GM23338 (cell line): ENCODE results near the gene ZNF653. TPM values are rescaled to one million over a fixed set of nuclear protein-coding genes. Genes with fewer than 3 reads are reported as not detected.

Experiments used
- ATAC-seq: fragments of 200-7000 bp; cut with Tn5 transposase; 3 replicates; pipeline ENCODE4 v1.9.1; 2020
- DNase-seq: peaks from one replicate; pipeline ENCODE4 v3.0.0-alpha.2; 2015; ENCODE audit warnings: low spot score
- H2AFZ ChIP-seq: fragments of 200-600 bp; sonication (generic); 2 replicates; pipeline ENCODE4 v1.8.0; 2016; ENCODE audit warnings: antibody characterized with exemption, mild to moderate bottlenecking, moderate library complexity
- H3F3A ChIP-seq: fragments of 200-600 bp; sonication (generic); replicated peaks from 2 replicates; pipeline ENCODE4 v1.8.0; 2017; ENCODE audit warnings: antibody characterized with exemption, mixed run types, low read depth
- H3K27ac ChIP-seq: fragments of 200-600 bp; sonication (generic); 2 replicates; pipeline ENCODE4 v1.6.1; 2016; ENCODE audit warnings: low read depth
- H3K27me3 ChIP-seq: fragments of 200-600 bp; sonication (generic); 2 replicates; pipeline ENCODE4 v1.8.0; 2016; ENCODE audit warnings: mild to moderate bottlenecking, mixed run types, moderate library complexity; ENCODE audit not compliant: insufficient read depth
- H3K36me3 ChIP-seq: fragments of 200-600 bp; sonication (generic); 2 replicates; pipeline ENCODE4 v1.8.0; 2016; ENCODE audit warnings: mild to moderate bottlenecking; ENCODE audit not compliant: insufficient read depth
- H3K4me1 ChIP-seq: fragments of 200-600 bp; sonication (generic); 2 replicates; pipeline ENCODE4 v1.8.0; 2016; ENCODE audit warnings: mild to moderate bottlenecking, moderate library complexity; ENCODE audit not compliant: insufficient read depth
- H3K4me2 ChIP-seq: fragments of 200-600 bp; sonication (generic); 2 replicates; pipeline ENCODE4 v1.7.1; 2017; ENCODE audit warnings: mixed run types
- H3K4me3 ChIP-seq: fragments of 200-600 bp; sonication (generic); 2 replicates; pipeline ENCODE4 v1.6.1; 2016; ENCODE audit warnings: mixed run types
- H3K79me2 ChIP-seq: fragments of 200-600 bp; sonication (generic); replicated peaks from 2 replicates; pipeline ENCODE4 v1.8.0; 2017; ENCODE audit warnings: mild to moderate bottlenecking; ENCODE audit not compliant: insufficient read depth
- H3K9me2 ChIP-seq: fragments of 200-600 bp; sonication (generic); 2 replicates; pipeline ENCODE4 v1.8.0; 2017; ENCODE audit not compliant: insufficient read depth
- H4K20me1 ChIP-seq: fragments of 200-600 bp; sonication (generic); replicated peaks from 2 replicates; pipeline ENCODE4 v1.8.0; 2017; ENCODE audit warnings: mild to moderate bottlenecking; ENCODE audit not compliant: insufficient read depth
- H3K27ac Mint-ChIP-seq: 2 replicates; pipeline ENCODE4 v1.8.0; 2020; ENCODE audit warnings: inconsistent platforms, mild to moderate bottlenecking, moderate library complexity, mixed read lengths
- H3K27me3 Mint-ChIP-seq: 3 replicates; pipeline ENCODE4 v1.8.0; 2022; ENCODE audit warnings: low read depth, mild to moderate bottlenecking, moderate library complexity, mixed read lengths, inconsistent platforms; ENCODE audit not compliant: insufficient read depth, poor library complexity
- H3K36me3 Mint-ChIP-seq: 3 replicates; pipeline ENCODE4 v1.8.0; 2021; ENCODE audit warnings: low read depth, mild to moderate bottlenecking, inconsistent platforms, moderate library complexity, mixed read lengths
- H3K4me1 Mint-ChIP-seq: 3 replicates; pipeline ENCODE4 v1.8.0; 2020; ENCODE audit warnings: mild to moderate bottlenecking, inconsistent platforms, mixed read lengths
- H3K4me3 Mint-ChIP-seq: 3 replicates; pipeline ENCODE4 v1.8.0; 2021; ENCODE audit warnings: moderate library complexity, mild to moderate bottlenecking, inconsistent platforms, mixed read lengths
- H3K9me3 Mint-ChIP-seq: 3 replicates; pipeline ENCODE4 v1.8.0; 2020; ENCODE audit warnings: moderate library complexity, mild to moderate bottlenecking, inconsistent platforms, mixed read lengths
- CREB1 ChIP-seq: fragments of 250-450 bp; sonication (Bioruptor Pico); IDR thresholded peaks from 2 replicates; pipeline ENCODE4 v1.5.0; 2020; ENCODE audit warnings: low read depth, mild to moderate bottlenecking, moderate library complexity
- EZH2 ChIP-seq: fragments of 200-600 bp; sonication (generic); IDR thresholded peaks from one replicate; pipeline ENCODE4 v1.8.0; 2017; ENCODE audit warnings: antibody characterized with exemption, mild to moderate bottlenecking, low read depth; ENCODE audit not compliant: unreplicated experiment
- EZH2phosphoT487 ChIP-seq: fragments of 200-600 bp; sonication (generic); IDR thresholded peaks from one replicate; pipeline ENCODE4 v1.8.1; 2018; ENCODE audit warnings: antibody characterized with exemption; ENCODE audit not compliant: unreplicated experiment
- JUNB ChIP-seq: IDR thresholded peaks from one replicate; pipeline ENCODE4 v1.6.1; 2016; ENCODE audit warnings: antibody characterized with exemption; ENCODE audit not compliant: unreplicated experiment
- NANOG ChIP-seq: IDR thresholded peaks from 2 replicates; pipeline ENCODE4 v1.6.1; 2016; ENCODE audit warnings: antibody characterized with exemption, borderline replicate concordance
- ZNF331 ChIP-seq: fragments of 250-450 bp; sonication (Bioruptor Pico); IDR thresholded peaks from 2 replicates; pipeline ENCODE4 v1.5.0; 2020; ENCODE audit warnings: low read depth, mild to moderate bottlenecking, moderate library complexity
- polyA plus RNA-seq: library from polyadenylated mRNA; unstranded; fragments of >200 nt; fragmentation: Nextera tagmentation; extraction: Ambion mirVana; gene quantifications from 2 replicates; pipeline ENCODE4 v1.2.1, GENCODE V29; 2016
- total RNA-seq: library from RNA; depleted of rRNA; stranded (reverse); fragments of >200 nt; shearing (Covaris generic); gene quantifications from 2 replicates; pipeline ENCODE4 v1.2.3, GENCODE V29; 2014
- TF ChIP-seq, protein P1 (sequence below), 2 experiments: fragments of 200-600 bp in 1 of 2; sonication (generic) in 1 of 2; conservative IDR thresholded peaks; 2 replicates each; pipeline versions ENCODE4 v1.5.1 to v1.6.1; 2016 to 2017; ENCODE audit warnings: antibody characterized with exemption in 2 of 2, low read depth in 2 of 2, mild to moderate bottlenecking in 2 of 2, moderate library complexity in 1 of 2
- TF ChIP-seq, protein P2 (sequence below): IDR thresholded peaks from 2 replicates; pipeline ENCODE4 v1.6.1; 2016; ENCODE audit warnings: antibody characterized with exemption
- TF ChIP-seq, protein P3 (sequence below): IDR thresholded peaks from one replicate; pipeline ENCODE4 v1.6.1; 2018; ENCODE audit warnings: antibody characterized with exemption; ENCODE audit not compliant: unreplicated experiment

The ZNF653 gene
- total and polyA plus RNA-seq, 2 experiments from 2014 or later: 2.5 to 5.3 TPM

DNA sequence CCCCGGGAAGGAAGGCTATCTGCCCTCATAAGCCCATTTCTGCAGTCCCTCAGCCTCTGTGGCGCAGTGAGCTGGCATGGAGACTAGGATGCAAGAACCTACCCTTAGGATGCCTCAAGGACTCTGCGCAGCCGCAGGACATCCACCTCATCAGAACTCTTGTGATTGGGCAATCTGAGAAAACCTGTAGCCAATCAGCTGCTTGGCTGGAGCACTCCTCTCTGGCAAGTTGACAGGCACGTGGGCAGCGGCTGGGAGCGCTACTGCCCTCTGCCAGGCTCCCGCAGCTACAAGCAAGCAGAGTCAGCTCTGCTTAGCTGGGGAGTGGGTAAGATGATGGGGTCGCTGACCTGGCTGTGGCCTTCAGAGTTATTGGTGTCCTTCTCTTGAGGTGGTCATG, 24.8 kb upstream of the ZNF653 start:
- Mint-ChIP-seq H3K9me3 (no peaks in the 10 kb centered on the region), H3K4me1 (peaks cover 9% of the 10 kb centered on the region), H3K36me3 (peaks cover 7% of the 10 kb centered on the region), H3K27ac (no peak overlapping the region), H3K4me3 (peak overlapping the region; percentile 13; the same call in 1 of the 3 replicates), H3K27me3 (peaks cover 19% of the 10 kb centered on the region)
- Histone ChIP-seq H3K4me3 (no peak overlapping the region), H3K79me2 (peaks cover 11% of the 10 kb centered on the region), H3K4me2 (no peak overlapping the region), H4K20me1 (peaks cover 5% of the 10 kb centered on the region; the same call in 1 of the 2 replicates), H3K4me1 (peaks cover 8% of the 10 kb centered on the region; the same call in 1 of the 2 replicates), H3K27ac (no peak overlapping the region), H3K27me3 (peaks cover 5% of the 10 kb centered on the region; the same call in 1 of the 2 replicates), H3F3A (no peaks in the 10 kb centered on the region; the same call in 1 of the 2 replicates), H3K9me2 (no peaks in the 10 kb centered on the region), H2AFZ (no peak overlapping the region), H3K36me3 (no peaks in the 10 kb centered on the region)
- ATAC-seq: peak; percentile 71
- DNase-seq: peak; percentile 96
- TF ChIP-seq CREB1 (CRISPR knock-in tag): peak; percentile 30; the same call in 1 of the 2 replicates
- no peak for TF ChIP-seq EZH2
- TF ChIP-seq ZNF331: no peak
- no peak for TF ChIP-seq JUNB
- no peak for TF ChIP-seq EZH2phosphoT487
- TF ChIP-seq NANOG: no peak
- TF ChIP-seq, protein P1, sequence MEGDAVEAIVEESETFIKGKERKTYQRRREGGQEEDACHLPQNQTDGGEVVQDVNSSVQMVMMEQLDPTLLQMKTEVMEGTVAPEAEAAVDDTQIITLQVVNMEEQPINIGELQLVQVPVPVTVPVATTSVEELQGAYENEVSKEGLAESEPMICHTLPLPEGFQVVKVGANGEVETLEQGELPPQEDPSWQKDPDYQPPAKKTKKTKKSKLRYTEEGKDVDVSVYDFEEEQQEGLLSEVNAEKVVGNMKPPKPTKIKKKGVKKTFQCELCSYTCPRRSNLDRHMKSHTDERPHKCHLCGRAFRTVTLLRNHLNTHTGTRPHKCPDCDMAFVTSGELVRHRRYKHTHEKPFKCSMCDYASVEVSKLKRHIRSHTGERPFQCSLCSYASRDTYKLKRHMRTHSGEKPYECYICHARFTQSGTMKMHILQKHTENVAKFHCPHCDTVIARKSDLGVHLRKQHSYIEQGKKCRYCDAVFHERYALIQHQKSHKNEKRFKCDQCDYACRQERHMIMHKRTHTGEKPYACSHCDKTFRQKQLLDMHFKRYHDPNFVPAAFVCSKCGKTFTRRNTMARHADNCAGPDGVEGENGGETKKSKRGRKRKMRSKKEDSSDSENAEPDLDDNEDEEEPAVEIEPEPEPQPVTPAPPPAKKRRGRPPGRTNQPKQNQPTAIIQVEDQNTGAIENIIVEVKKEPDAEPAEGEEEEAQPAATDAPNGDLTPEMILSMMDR (conservative IDR thresholded peaks at IDR 0.05; ENCODE audit: low read depth in 2 of 2): peak; percentile 31 to 66; a peak in 2 of 4 replicates
- TF ChIP-seq, protein P2, sequence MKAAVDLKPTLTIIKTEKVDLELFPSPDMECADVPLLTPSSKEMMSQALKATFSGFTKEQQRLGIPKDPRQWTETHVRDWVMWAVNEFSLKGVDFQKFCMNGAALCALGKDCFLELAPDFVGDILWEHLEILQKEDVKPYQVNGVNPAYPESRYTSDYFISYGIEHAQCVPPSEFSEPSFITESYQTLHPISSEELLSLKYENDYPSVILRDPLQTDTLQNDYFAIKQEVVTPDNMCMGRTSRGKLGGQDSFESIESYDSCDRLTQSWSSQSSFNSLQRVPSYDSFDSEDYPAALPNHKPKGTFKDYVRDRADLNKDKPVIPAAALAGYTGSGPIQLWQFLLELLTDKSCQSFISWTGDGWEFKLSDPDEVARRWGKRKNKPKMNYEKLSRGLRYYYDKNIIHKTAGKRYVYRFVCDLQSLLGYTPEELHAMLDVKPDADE: no peak
- TF ChIP-seq, protein P3, sequence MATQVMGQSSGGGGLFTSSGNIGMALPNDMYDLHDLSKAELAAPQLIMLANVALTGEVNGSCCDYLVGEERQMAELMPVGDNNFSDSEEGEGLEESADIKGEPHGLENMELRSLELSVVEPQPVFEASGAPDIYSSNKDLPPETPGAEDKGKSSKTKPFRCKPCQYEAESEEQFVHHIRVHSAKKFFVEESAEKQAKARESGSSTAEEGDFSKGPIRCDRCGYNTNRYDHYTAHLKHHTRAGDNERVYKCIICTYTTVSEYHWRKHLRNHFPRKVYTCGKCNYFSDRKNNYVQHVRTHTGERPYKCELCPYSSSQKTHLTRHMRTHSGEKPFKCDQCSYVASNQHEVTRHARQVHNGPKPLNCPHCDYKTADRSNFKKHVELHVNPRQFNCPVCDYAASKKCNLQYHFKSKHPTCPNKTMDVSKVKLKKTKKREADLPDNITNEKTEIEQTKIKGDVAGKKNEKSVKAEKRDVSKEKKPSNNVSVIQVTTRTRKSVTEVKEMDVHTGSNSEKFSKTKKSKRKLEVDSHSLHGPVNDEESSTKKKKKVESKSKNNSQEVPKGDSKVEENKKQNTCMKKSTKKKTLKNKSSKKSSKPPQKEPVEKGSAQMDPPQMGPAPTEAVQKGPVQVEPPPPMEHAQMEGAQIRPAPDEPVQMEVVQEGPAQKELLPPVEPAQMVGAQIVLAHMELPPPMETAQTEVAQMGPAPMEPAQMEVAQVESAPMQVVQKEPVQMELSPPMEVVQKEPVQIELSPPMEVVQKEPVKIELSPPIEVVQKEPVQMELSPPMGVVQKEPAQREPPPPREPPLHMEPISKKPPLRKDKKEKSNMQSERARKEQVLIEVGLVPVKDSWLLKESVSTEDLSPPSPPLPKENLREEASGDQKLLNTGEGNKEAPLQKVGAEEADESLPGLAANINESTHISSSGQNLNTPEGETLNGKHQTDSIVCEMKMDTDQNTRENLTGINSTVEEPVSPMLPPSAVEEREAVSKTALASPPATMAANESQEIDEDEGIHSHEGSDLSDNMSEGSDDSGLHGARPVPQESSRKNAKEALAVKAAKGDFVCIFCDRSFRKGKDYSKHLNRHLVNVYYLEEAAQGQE: no peak
